Measurements from ENCODE around the gene JARID2.

The JARID2 gene

DNA sequence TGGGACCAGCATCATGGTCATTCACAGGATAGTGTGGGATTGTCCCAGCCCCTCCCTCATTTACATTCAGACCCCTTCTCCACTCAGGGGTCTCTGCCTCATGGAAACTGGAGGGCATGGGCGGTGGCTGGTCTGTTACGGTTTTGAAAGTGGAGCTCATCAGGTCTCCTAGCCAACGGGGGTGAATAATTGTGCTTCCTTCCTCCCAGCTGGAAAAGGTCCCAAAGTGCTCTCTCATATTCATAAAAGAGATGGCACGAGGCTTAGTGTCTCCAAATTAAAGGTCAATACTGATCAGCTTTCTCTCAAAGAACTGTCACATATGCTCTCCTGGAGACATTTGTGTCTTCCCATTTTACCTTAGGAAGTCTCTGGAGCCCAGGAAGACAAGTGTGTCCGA is 19.9 kb downstream of the JARID2 start:
- H3K4me3 ChIP-seq (ENCODE audit: low read depth, low read length) = no peak overlapping the region
- DNase-seq (ENCODE audit: low read depth) = no peak
- TF ChIP-seq, protein P1, sequence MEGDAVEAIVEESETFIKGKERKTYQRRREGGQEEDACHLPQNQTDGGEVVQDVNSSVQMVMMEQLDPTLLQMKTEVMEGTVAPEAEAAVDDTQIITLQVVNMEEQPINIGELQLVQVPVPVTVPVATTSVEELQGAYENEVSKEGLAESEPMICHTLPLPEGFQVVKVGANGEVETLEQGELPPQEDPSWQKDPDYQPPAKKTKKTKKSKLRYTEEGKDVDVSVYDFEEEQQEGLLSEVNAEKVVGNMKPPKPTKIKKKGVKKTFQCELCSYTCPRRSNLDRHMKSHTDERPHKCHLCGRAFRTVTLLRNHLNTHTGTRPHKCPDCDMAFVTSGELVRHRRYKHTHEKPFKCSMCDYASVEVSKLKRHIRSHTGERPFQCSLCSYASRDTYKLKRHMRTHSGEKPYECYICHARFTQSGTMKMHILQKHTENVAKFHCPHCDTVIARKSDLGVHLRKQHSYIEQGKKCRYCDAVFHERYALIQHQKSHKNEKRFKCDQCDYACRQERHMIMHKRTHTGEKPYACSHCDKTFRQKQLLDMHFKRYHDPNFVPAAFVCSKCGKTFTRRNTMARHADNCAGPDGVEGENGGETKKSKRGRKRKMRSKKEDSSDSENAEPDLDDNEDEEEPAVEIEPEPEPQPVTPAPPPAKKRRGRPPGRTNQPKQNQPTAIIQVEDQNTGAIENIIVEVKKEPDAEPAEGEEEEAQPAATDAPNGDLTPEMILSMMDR (conservative IDR thresholded peaks at IDR 0.05; ENCODE audit: low read depth, low read length) = no peak

DNA sequence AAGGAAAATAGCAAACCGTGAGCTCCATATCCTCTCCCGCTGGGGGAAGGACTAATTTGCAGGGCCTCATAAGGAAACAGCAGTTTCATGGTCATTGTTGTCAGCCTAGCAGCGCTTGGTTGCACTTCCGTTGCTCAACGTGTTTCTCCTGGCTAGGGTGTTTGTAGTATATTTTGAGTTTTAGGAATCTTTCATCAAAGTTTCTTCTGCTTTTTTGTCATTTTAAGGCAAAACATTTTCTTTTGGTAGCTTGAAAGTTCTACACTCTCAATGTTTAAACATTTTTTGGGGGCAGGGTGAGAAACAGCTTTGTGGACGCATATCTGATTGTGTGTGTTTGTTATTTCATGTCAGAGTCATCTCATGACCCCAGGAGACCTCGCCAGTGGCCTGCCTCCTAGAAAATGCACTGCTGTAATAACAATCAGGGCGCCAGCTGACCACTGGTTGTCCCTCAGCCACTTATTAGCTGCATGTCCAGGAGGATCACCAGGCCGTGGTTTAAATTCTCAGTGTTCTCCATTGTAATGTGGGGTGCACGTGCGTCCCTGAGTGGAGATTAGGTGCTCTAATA is 20.6 kb downstream of the JARID2 start:
- TF ChIP-seq, protein P1 (conservative IDR thresholded peaks at IDR 0.05; ENCODE audit: low read depth, low read length) = no peak
- no peak overlapping the region for H3K4me3 ChIP-seq (ENCODE audit: low read depth, low read length)
- DNase-seq (ENCODE audit: low read depth) = peak; percentile 59

DNA sequence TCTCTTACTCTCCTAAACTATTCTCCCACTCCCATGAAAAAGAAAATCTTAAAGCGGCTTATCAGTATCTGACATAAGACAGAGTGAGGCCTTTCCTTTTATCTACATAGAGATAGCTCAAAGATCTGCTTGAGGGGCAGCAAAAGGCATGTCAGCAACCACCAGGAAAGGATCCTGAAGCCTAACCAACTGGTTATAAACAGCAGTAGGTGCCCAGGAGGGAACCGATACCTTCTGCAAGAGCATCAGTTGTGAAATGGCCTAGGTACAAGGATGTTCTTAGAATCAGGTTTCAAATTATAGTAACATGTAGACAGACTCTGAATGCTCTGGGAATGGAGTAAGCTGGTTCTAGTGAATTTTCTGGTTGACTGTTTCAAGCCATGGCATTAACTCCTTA is 21.4 kb downstream of the JARID2 start:
- DNase-seq (ENCODE audit: low read depth) = no peak
- no peak overlapping the region for H3K4me3 ChIP-seq (ENCODE audit: low read depth, low read length)
- TF ChIP-seq, protein P1 (conservative IDR thresholded peaks at IDR 0.05; ENCODE audit: low read depth, low read length) = no peak

DNA sequence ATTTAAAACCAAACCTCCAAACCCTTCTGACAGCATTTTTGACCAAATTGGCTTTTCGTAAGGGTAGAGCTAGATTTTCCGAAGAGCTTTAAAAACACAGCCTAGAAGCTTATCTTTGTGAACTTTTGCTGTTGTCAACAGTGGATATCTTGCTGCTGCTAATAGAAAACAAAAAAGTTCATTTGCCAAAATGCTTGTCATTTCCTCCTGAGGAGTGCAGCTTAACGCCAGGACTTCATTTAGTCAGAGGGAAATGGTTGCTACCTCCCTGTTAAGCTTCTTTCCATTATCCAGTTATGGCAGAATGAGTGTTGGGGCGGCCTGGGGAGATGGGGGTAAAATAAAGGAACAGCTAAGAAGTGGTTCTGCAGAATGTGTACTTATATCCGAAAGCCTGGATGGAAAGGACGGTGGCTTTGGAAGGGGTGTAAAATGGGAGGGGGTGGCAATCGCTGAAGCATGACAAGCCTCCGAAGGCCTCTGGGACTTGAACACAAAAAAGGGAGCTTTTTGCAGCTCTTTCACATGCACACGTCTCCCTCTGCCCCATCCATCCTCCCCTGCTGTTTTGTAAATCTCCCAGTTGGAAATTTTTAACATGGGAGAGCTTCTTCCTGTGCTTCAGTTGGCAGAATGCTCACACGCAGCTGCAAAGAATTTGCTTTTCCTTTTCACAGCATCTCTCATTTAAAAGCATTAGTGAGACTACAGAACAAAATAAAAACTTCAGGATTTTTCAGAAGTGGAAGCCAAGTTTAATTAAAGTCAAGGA is 22.5 kb downstream of the JARID2 start:
- no peak overlapping the region for H3K4me3 ChIP-seq (ENCODE audit: low read depth, low read length)
- TF ChIP-seq, protein P1 (conservative IDR thresholded peaks at IDR 0.05; ENCODE audit: low read depth, low read length) = no peak
- peak; percentile 32 for DNase-seq (ENCODE audit: low read depth)

DNA sequence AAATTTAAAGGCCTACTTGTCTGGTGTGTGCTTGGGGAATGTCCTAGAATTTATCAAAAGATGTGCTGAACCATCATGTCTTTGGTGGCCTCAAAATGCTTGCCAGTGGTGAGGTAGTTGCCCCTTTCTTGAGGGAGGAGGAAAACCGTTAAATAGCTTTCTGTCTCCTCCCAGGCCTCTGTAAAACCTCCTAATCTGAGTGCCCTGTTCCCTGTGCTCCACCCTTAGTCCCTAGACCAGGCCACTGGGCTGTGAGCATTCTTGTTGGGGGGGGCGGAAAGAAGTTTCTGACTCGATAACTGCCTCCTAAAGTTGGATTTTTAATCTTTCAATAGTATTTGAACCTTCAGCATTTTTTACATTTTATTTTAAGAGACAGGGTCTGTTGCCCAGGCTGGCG is 23.1 kb downstream of the JARID2 start:
- DNase-seq (ENCODE audit: low read depth) = no peak
- TF ChIP-seq, protein P1 (conservative IDR thresholded peaks at IDR 0.05; ENCODE audit: low read depth, low read length) = no peak
- H3K4me3 ChIP-seq (ENCODE audit: low read depth, low read length) = no peak overlapping the region

DNA sequence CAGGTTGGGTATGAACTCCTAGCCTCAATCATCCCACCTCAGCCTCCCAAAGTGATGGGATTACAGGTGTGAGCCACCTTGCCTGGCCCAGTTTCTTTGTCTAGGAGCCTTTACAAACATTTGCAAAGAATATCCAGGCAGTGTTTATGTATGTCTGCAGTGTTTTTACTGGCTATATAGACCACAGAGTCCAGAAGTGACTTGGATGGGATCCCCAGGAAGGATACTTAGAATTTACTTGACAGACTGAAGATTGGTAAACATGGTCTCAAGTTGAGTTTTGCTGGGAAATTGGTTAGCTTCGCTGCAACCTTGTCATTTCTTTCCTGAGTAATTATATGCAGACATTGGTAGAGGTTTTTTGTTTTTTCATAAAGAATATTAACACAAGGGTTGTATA is 23.8 kb downstream of the JARID2 start:
- TF ChIP-seq, protein P1 (conservative IDR thresholded peaks at IDR 0.05; ENCODE audit: low read depth, low read length) = no peak
- DNase-seq (ENCODE audit: low read depth) = no peak
- H3K4me3 ChIP-seq (ENCODE audit: low read depth, low read length) = no peak overlapping the region

DNA sequence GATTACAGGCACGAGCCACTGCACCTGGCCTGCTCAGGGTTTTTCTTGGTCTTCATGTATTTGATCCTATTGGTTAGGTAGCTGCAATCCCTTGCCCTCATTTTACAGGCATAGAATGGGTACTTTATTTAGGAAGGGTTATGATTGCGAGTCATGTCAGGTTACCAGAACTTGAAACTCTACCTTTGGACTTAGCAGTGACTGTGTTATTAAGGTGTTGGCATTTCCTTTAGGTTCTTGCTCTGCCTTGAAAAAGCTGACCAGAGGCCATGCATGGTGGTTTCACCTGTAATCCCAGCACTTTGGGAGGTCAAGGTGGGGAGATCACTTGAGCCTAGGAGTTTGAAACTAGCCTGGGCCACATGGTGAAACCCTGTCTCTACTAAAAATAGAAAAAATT is 24.5 kb downstream of the JARID2 start:
- no peak for DNase-seq (ENCODE audit: low read depth)
- H3K4me3 ChIP-seq (ENCODE audit: low read depth, low read length) = no peak overlapping the region
- TF ChIP-seq, protein P1 (conservative IDR thresholded peaks at IDR 0.05; ENCODE audit: low read depth, low read length) = no peak
